ENCODE results near the gene IQCM.

DNA sequence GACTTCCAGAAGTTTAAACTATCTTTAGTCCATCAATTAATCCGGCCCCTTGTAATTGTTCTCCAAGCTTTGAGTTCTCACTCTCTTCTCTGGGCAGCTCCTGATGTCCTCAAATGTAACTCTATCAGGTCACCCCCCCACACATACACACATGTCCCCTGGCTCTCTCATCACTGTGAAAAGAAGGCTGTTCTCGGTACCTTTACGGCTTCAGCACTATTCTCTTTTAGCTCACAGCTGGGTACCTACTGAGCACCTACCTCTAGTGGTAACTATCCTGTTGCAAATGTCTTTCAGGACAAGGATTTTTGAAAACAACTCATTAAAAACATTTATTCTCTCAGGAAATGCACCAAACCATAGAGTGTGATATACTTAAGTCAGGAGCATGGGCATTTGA lies 115.4 kb downstream of the IQCM start:
- TF ChIP-seq, protein P1, sequence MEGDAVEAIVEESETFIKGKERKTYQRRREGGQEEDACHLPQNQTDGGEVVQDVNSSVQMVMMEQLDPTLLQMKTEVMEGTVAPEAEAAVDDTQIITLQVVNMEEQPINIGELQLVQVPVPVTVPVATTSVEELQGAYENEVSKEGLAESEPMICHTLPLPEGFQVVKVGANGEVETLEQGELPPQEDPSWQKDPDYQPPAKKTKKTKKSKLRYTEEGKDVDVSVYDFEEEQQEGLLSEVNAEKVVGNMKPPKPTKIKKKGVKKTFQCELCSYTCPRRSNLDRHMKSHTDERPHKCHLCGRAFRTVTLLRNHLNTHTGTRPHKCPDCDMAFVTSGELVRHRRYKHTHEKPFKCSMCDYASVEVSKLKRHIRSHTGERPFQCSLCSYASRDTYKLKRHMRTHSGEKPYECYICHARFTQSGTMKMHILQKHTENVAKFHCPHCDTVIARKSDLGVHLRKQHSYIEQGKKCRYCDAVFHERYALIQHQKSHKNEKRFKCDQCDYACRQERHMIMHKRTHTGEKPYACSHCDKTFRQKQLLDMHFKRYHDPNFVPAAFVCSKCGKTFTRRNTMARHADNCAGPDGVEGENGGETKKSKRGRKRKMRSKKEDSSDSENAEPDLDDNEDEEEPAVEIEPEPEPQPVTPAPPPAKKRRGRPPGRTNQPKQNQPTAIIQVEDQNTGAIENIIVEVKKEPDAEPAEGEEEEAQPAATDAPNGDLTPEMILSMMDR (IDR thresholded peaks at IDR 0.05; ENCODE audit: insufficient read depth, low read length), result no peak
- no peak for TF ChIP-seq POLR2AphosphoS5 (IDR thresholded peaks at IDR 0.05; ENCODE audit: low read depth)
- TF ChIP-seq, protein P2, sequence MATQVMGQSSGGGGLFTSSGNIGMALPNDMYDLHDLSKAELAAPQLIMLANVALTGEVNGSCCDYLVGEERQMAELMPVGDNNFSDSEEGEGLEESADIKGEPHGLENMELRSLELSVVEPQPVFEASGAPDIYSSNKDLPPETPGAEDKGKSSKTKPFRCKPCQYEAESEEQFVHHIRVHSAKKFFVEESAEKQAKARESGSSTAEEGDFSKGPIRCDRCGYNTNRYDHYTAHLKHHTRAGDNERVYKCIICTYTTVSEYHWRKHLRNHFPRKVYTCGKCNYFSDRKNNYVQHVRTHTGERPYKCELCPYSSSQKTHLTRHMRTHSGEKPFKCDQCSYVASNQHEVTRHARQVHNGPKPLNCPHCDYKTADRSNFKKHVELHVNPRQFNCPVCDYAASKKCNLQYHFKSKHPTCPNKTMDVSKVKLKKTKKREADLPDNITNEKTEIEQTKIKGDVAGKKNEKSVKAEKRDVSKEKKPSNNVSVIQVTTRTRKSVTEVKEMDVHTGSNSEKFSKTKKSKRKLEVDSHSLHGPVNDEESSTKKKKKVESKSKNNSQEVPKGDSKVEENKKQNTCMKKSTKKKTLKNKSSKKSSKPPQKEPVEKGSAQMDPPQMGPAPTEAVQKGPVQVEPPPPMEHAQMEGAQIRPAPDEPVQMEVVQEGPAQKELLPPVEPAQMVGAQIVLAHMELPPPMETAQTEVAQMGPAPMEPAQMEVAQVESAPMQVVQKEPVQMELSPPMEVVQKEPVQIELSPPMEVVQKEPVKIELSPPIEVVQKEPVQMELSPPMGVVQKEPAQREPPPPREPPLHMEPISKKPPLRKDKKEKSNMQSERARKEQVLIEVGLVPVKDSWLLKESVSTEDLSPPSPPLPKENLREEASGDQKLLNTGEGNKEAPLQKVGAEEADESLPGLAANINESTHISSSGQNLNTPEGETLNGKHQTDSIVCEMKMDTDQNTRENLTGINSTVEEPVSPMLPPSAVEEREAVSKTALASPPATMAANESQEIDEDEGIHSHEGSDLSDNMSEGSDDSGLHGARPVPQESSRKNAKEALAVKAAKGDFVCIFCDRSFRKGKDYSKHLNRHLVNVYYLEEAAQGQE (IDR thresholded peaks at IDR 0.05; ENCODE audit: insufficient replicate concordance, low read depth), result no peak

Measured in HL-60 (cell line).